ENCODE results near the gene CARS1.

Gene CARS1

DNA sequence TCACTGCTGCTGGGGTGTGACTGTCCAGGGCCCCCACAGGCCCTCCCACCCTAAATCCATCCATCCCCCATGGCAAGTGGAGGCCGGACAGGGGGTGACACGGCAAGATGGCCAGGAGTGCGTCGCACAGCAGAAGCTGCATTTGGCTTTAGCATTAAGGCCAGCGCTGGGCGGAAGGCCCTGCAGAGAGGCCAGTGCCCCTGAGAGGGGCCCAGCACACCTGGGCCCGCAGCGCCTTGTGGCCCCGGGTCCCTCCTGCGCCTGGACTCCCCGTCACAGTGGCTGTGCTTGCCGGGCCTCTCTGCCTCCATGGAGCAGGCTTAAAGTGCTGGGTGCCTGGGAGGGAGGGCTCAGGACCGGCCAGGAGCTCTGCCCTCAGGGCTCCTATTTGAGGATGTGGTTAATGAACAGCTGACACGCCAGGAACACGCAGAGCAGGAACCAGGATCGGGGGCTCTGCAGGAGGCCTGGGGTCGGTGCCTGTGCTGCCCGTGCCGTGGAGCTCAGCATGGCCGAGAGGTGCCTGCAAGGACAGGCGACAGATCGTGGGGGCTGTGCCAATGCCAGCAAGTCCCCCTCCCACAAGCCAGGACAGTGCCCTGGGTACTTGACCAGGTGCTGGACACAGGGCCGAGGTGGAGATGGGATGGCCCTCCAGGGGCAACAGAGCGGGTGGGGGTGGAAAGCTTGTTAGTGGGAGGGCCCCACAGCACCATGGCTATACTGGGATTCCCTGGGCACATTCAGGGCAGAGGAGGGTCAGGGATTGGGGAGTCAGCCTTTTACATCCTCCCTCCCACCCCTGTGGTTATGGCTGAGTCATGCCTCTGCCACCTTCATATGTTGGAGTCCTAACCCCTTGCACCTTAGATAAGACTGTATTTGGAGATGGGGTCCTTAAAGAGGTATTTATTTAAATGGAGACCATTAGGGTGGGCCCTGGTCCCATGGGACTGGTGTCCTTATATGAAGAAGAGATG, 30.9 kb upstream of the CARS1 start:
- no peak overlapping the region for H3K4me2 ChIP-seq (ENCODE audit: low read length)
- H3F3A ChIP-seq (ENCODE audit: control insufficient read depth, insufficient read depth): no peaks in the 10 kb centered on the region
- TF ChIP-seq, protein P1, sequence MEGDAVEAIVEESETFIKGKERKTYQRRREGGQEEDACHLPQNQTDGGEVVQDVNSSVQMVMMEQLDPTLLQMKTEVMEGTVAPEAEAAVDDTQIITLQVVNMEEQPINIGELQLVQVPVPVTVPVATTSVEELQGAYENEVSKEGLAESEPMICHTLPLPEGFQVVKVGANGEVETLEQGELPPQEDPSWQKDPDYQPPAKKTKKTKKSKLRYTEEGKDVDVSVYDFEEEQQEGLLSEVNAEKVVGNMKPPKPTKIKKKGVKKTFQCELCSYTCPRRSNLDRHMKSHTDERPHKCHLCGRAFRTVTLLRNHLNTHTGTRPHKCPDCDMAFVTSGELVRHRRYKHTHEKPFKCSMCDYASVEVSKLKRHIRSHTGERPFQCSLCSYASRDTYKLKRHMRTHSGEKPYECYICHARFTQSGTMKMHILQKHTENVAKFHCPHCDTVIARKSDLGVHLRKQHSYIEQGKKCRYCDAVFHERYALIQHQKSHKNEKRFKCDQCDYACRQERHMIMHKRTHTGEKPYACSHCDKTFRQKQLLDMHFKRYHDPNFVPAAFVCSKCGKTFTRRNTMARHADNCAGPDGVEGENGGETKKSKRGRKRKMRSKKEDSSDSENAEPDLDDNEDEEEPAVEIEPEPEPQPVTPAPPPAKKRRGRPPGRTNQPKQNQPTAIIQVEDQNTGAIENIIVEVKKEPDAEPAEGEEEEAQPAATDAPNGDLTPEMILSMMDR (IDR thresholded peaks at IDR 0.05; ENCODE audit: low read depth, low read length, poor library complexity, severe bottlenecking): no peak
- TF ChIP-seq EZH2phosphoT487 (IDR thresholded peaks at IDR 0.05; ENCODE audit: borderline replicate concordance, low read length): no peak
- no peaks in the 10 kb centered on the region for H3K9me2 ChIP-seq (replicated peaks; ENCODE audit: control insufficient read depth, low read length)
- peaks cover 6% of the 10 kb centered on the region; the same call in 1 of the 2 replicates for H3K4me1 ChIP-seq (ENCODE audit: control insufficient read depth, low read length)
- no peak overlapping the region for H3K27ac ChIP-seq (ENCODE audit: low read depth, low read length)
- no peaks in the 10 kb centered on the region for H3K27me3 ChIP-seq (ENCODE audit: control insufficient read depth, low read length)
- H4K20me1 ChIP-seq (ENCODE audit: control insufficient read depth, insufficient read depth, low read depth, low read length): no peaks in the 10 kb centered on the region
- no peaks in the 10 kb centered on the region for H3K79me2 ChIP-seq (ENCODE audit: control insufficient read depth, low read length)
- H3K9me3 ChIP-seq (ENCODE audit: control insufficient read depth, insufficient read depth, low read length): no peaks in the 10 kb centered on the region
- H3K4me3 ChIP-seq (ENCODE audit: low read length): no peak overlapping the region
- H3K36me3 ChIP-seq (ENCODE audit: control insufficient read depth, low read length): no peaks in the 10 kb centered on the region

DNA sequence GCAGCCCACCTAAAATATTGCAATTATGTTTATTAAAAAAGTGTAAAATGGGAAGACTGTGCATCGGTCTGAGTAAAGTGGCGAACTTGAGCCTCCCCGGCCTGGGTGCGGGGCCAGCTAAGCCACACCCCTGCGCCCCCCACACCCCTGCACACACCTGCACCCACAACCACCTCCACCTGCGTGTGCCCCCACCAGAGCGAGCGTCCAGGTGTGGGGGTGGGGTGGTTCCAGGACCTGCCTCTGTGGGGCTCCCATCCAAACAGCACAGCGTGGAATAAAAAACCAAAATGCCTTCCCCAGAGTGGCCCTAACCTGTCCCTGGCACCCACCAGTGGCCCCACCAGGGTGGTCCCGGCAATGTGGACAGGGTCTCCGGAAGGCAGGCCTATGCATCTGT, 30.1 kb upstream of the CARS1 start:
- Histone ChIP-seq H3K79me2 (ENCODE audit: control insufficient read depth, low read length) (no peaks in the 10 kb centered on the region), H3K27me3 (ENCODE audit: control insufficient read depth, low read length) (no peaks in the 10 kb centered on the region), H4K20me1 (ENCODE audit: control insufficient read depth, insufficient read depth, low read depth, low read length) (no peaks in the 10 kb centered on the region), H3K9me3 (ENCODE audit: control insufficient read depth, insufficient read depth, low read length) (no peaks in the 10 kb centered on the region), H3K4me3 (ENCODE audit: low read length) (no peak overlapping the region), H3K4me1 (ENCODE audit: control insufficient read depth, low read length) (peaks cover 6% of the 10 kb centered on the region; the same call in 1 of the 2 replicates), H3K9me2 (replicated peaks; ENCODE audit: control insufficient read depth, low read length) (no peaks in the 10 kb centered on the region), H3K4me2 (ENCODE audit: low read length) (no peak overlapping the region), H3K27ac (ENCODE audit: low read depth, low read length) (no peak overlapping the region), H3F3A (ENCODE audit: control insufficient read depth, insufficient read depth) (no peaks in the 10 kb centered on the region), H3K36me3 (ENCODE audit: control insufficient read depth, low read length) (no peaks in the 10 kb centered on the region)
- TF ChIP-seq, protein P1 (IDR thresholded peaks at IDR 0.05; ENCODE audit: low read depth, low read length, poor library complexity, severe bottlenecking): no peak
- TF ChIP-seq EZH2phosphoT487 (IDR thresholded peaks at IDR 0.05; ENCODE audit: borderline replicate concordance, low read length): no peak

DNA sequence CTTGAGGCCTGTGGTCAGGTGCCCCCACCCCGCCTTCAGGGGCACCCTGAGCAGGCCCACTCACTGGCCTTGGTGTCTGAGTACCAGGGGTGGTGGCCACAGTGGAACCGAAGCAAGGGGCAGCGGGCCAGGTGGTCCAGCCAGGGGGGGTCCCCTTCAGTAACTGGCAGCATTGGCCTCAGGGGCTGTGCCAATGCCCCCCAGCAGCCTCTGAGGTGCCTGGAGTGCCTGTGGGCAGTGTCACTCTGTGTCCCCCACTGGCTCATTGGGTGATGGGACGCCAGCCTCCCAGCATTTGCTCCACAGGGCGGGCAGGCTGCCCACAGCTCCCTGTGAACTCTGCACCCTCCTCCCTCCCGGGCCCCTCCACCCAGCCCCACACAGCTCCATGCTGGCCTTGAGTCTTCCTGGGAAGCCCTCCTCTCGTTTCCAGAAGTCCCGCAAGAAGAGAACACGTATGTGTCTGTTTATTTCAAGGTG, 29.5 kb upstream of the CARS1 start:
- H3K4me1 ChIP-seq (ENCODE audit: control insufficient read depth, low read length): peaks cover 3% of the 10 kb centered on the region; the same call in 1 of the 2 replicates
- no peaks in the 10 kb centered on the region for H3F3A ChIP-seq (ENCODE audit: control insufficient read depth, insufficient read depth)
- no peaks in the 10 kb centered on the region for H3K36me3 ChIP-seq (ENCODE audit: control insufficient read depth, low read length)
- H3K9me2 ChIP-seq (replicated peaks; ENCODE audit: control insufficient read depth, low read length): no peaks in the 10 kb centered on the region
- H3K4me2 ChIP-seq (ENCODE audit: low read length): no peak overlapping the region
- H3K9me3 ChIP-seq (ENCODE audit: control insufficient read depth, insufficient read depth, low read length): no peaks in the 10 kb centered on the region
- H3K27me3 ChIP-seq (ENCODE audit: control insufficient read depth, low read length): no peaks in the 10 kb centered on the region
- no peak overlapping the region for H3K4me3 ChIP-seq (ENCODE audit: low read length)
- TF ChIP-seq, protein P1 (IDR thresholded peaks at IDR 0.05; ENCODE audit: low read depth, low read length, poor library complexity, severe bottlenecking): no peak
- TF ChIP-seq EZH2phosphoT487 (IDR thresholded peaks at IDR 0.05; ENCODE audit: borderline replicate concordance, low read length): no peak
- H4K20me1 ChIP-seq (ENCODE audit: control insufficient read depth, insufficient read depth, low read depth, low read length): no peaks in the 10 kb centered on the region
- H3K79me2 ChIP-seq (ENCODE audit: control insufficient read depth, low read length): no peaks in the 10 kb centered on the region
- no peak overlapping the region for H3K27ac ChIP-seq (ENCODE audit: low read depth, low read length)

Measured in DOHH2 (cell line).